Choroid plexus epithelial cell (primary cell): ENCODE data around the gene MINK1.

Experiments
- DNase-seq: peaks from one replicate; pipeline ENCODE4 v3.0.0-alpha.2; 2010; ENCODE audit warnings: low read depth
- H3K4me3 ChIP-seq: 2 replicates; pipeline ENCODE4 v1.5.1; 2011; ENCODE audit warnings: low read depth, mild to moderate bottlenecking, control low read depth, low read length, moderate library complexity
- TF ChIP-seq, protein P1 (sequence below): conservative IDR thresholded peaks from 2 replicates; pipeline ENCODE4 v1.5.1; 2011; ENCODE audit warnings: low read depth, mild to moderate bottlenecking, control low read depth, inconsistent platforms, low read length, moderate library complexity

Gene MINK1

DNA sequence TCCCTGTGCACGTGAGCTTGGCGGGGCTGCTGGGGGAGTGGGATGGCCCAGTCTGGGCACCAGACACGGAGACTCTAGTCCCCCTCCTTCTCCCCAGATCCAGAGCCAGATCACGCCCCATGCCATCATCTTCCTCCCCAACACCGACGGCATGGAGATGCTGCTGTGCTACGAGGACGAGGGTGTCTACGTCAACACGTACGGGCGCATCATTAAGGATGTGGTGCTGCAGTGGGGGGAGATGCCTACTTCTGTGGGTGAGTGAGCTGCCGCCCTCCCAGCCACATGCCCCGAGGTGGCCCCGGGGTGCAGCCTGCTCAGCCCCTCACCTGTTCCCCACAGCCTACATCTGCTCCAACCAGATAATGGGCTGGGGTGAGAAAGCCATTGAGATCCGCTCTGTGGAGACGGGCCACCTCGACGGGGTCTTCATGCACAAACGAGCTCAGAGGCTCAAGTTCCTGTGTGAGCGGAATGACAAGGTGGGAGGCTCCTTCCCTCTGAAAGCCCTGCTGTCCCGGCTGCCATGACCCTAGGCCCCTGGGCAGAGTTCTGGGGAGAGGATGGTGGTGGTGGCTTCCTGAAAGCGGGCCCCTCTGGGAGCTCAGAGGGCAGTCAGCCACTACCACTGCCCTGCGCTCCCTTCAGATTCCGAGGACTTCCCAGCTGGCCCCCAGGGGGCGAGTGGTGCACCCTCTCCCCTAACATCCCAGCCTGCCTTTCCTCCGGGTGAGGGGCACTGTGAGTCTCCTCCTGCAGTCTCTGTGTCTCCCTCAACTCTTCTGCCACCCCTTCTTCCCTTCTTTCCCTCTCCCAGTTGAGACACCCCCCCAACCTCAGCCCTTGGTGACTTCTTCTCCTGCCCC lies 63.4 kb downstream of the MINK1 start:
- no peak overlapping the region for H3K4me3 ChIP-seq
- no peak for DNase-seq
- TF ChIP-seq, protein P1, sequence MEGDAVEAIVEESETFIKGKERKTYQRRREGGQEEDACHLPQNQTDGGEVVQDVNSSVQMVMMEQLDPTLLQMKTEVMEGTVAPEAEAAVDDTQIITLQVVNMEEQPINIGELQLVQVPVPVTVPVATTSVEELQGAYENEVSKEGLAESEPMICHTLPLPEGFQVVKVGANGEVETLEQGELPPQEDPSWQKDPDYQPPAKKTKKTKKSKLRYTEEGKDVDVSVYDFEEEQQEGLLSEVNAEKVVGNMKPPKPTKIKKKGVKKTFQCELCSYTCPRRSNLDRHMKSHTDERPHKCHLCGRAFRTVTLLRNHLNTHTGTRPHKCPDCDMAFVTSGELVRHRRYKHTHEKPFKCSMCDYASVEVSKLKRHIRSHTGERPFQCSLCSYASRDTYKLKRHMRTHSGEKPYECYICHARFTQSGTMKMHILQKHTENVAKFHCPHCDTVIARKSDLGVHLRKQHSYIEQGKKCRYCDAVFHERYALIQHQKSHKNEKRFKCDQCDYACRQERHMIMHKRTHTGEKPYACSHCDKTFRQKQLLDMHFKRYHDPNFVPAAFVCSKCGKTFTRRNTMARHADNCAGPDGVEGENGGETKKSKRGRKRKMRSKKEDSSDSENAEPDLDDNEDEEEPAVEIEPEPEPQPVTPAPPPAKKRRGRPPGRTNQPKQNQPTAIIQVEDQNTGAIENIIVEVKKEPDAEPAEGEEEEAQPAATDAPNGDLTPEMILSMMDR: no peak

DNA sequence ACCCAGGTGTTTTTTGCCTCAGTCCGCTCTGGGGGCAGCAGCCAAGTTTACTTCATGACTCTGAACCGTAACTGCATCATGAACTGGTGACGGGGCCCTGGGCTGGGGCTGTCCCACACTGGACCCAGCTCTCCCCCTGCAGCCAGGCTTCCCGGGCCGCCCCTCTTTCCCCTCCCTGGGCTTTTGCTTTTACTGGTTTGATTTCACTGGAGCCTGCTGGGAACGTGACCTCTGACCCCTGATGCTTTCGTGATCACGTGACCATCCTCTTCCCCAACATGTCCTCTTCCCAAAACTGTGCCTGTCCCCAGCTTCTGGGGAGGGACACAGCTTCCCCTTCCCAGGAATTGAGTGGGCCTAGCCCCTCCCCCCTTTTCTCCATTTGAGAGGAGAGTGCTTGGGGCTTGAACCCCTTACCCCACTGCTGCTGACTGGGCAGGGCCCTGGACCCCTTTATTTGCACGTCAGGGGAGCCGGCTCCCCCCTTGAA lies 64.1 kb downstream of the MINK1 start:
- no peak overlapping the region for H3K4me3 ChIP-seq
- TF ChIP-seq, protein P1: no peak
- no peak for DNase-seq

DNA sequence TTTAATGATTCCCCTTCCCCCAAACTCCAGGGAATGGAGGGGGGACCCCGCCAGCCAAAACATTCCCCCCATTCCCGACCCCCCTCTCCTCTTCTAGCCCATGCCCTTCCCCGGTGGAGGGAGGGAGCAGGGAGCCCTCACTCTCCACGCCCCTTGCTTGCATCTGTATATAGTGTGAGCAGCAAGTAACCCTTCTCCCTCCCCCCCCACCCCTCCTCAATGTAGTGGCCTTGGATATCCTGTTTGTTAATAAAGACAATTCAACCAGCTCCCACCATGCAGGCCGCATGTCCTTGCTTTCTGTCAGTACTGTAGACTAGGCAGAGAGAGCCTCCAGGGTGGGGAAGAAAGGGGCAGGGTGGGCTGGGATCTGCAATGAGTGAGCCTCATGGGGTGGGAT lies 64.6 kb downstream of the MINK1 start:
- DNase-seq: no peak
- no peak overlapping the region for H3K4me3 ChIP-seq
- TF ChIP-seq, protein P1: no peak

DNA sequence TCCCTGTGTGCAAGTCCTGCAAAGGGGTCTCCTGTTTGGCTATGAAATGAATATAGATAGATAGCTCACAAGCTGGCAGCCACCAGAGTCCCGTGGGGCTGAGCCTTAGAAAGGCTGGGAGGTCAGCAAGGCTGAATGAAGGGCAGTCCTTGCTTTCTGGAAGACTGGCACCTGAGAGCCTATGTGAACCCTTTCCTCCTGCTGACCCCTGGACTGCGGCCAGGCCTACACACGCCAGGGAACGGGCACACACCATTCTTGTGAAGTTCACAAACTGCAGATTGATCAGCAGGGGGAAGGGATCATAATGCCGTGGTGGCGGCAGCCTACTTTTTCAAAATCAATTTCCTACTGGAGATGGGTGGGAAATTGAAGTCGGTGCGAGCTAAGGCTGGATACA lies 65.2 kb downstream of the MINK1 start:
- DNase-seq: no peak
- no peak overlapping the region for H3K4me3 ChIP-seq
- TF ChIP-seq, protein P1: no peak

DNA sequence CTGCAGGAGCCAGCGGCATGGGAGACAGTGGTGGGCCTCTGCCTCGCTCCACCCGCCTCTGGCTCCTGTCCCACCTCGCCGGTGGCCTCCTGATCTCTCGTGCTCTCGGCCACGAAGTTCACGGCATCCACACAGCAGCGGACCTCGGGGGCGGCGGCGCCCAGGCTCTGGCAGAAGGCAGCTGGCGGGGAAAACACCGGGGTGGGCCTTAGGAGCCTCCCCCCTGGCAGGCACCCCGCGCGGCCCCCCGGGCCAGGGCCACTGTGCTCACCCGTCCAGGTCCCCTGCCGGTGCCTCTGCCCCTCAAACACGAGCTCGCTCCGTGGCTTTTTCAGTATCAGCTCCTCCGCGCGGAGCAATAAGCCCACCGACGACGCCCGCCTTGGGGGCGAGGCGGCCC lies 65.8 kb downstream of the MINK1 start:
- DNase-seq: no peak
- TF ChIP-seq, protein P1: no peak
- peak overlapping the region; percentile 56 for H3K4me3 ChIP-seq

DNA sequence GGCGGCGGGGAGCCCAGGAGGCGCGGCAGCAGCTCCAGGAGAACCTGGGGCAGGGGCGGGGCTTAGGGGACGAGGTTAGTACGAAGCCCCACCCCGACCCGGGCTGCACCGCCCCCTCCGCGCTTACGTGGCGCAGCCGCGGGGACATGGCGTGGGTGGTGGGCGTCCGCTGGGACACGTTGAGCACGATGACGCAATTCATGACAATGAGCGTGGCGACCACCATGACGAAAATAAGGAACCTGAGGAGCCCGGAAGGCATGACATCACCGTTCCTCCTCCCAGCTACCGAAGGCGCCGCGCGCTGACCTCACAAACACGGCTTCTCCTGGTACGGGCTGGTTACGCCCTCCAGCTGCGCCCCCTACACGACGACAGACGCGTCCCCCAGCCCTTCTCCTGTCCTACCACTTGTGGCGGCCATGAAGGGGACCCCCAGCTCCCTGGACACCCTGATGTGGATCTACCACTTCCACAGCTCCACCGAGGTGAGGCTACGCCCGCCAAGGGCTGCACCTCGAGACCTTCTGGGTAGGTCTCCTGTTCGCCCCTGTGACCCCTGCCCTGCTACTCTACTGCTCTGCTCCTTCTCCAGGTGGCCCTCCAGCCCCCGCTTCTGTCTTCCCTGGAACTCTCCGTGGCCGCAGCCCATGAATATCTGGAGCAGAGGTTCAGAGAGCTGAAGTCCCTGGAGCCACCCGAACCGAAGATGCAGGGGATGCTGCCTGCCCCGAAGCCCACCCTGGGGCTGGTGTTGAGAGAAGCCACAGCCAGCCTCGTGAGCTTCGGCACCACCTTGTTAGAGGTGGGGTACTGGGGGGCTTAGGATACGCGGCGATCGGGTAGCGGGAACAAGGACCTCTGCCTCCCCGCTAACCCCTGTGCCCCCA lies 66.4 kb downstream of the MINK1 start, which contains the start of gene C17orf107:
Gene C17orf107, plus strand, starts transcription at position 196 of the 890 bp plus-strand sequence. Its CDS starts 227 bp downstream, at position 423.
- TF ChIP-seq, protein P1: no peak
- DNase-seq: peak; percentile 61
- H3K4me3 ChIP-seq: peak within 1 kb of the TSS; percentile 56
